ENCODE measurements around the gene CDNF.
"Not testable (repeated sequence)": the region's sequence is repeated elsewhere in the genome, so short reads cannot be mapped to it uniquely, and the experiment has no call there.

CDNF gene

DNA sequence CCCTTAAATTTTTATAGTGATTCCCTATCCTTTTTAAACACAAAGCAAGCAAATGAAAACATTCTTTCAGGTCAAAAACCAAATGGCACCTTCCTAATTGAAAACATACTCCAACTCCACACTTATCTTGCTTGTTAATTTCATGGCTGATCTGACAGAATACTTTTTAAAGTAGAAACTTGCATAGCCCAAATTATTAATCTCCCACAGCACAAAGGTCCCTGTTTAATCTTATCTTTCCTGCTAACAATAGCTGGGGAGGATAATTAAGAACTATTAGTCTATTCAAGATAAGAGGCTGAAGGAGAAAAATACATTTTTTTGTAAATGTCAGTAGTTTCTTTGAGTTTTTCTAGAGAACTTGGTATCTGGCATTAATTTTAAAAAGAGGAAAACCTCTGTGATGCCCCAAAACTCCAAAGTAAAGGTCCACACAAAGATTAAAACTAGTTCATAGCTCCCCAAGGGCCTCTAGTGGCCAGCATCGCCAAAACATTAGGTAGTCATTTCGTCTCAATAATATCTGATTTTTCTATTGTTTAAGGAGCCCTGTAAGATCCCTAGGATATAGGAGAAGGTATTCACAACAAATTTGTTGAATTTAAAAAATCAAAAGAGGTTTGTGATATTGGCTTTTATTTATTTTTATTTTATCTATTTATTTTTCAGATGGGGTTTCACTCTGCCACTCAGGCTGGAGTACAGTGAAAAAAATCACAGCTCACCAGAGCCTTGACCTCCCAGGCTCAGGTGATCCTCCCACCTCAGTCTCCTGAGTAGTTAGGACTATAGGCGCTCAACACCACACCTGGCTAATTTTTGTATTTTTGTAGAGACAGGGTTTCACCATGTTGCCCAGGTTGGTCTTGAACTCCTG lies 14.7 kb downstream of the CDNF start:
- peak; percentile 54 for DNase-seq (ENCODE audit: low read depth)
- TF ChIP-seq, protein P1, sequence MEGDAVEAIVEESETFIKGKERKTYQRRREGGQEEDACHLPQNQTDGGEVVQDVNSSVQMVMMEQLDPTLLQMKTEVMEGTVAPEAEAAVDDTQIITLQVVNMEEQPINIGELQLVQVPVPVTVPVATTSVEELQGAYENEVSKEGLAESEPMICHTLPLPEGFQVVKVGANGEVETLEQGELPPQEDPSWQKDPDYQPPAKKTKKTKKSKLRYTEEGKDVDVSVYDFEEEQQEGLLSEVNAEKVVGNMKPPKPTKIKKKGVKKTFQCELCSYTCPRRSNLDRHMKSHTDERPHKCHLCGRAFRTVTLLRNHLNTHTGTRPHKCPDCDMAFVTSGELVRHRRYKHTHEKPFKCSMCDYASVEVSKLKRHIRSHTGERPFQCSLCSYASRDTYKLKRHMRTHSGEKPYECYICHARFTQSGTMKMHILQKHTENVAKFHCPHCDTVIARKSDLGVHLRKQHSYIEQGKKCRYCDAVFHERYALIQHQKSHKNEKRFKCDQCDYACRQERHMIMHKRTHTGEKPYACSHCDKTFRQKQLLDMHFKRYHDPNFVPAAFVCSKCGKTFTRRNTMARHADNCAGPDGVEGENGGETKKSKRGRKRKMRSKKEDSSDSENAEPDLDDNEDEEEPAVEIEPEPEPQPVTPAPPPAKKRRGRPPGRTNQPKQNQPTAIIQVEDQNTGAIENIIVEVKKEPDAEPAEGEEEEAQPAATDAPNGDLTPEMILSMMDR (IDR thresholded peaks at IDR 0.05; ENCODE audit: insufficient read depth, low read depth, low read length, missing control alignments), result peak; percentile 64
- no peak overlapping the region for H3K4me3 ChIP-seq (ENCODE audit: low read depth, low read length)

DNA sequence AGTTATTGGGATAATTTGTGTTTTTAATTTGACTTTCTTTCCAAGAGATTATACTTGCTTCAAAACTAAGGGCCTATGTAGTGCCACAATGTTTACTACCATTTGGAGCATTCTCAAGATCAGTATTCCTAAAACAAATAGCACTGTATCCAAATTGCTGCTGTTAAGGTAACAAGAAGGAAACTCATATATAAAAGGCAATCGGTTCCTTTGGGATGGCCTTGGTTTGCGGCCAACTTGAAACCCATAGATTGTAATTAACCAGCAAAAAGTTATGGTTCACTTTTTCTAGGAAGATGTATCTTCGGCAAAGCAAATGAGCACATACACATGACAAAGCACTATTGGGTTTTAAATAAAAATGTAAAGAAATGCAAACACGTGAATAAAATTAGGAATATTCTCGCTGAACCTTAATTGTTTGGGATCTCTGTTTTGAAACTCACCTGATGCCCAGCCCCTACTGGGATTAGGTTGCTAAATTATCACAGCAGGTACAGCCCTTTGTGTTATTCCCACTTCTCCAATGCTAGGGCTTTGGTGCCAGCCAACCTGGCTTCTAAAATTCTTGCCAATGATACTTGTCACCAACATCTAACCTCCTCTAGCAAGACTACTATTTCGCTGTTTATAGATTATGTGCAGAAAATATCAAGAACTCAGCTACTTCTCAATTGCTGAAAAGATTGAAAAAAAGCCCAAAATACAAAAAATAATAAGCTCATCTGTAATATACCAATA lies 16.0 kb downstream of the CDNF start:
- H3K4me3 ChIP-seq (ENCODE audit: low read depth, low read length), result no peak overlapping the region
- TF ChIP-seq, protein P1 (IDR thresholded peaks at IDR 0.05; ENCODE audit: insufficient read depth, low read depth, low read length, missing control alignments), result no peak
- no peak for DNase-seq (ENCODE audit: low read depth)

DNA sequence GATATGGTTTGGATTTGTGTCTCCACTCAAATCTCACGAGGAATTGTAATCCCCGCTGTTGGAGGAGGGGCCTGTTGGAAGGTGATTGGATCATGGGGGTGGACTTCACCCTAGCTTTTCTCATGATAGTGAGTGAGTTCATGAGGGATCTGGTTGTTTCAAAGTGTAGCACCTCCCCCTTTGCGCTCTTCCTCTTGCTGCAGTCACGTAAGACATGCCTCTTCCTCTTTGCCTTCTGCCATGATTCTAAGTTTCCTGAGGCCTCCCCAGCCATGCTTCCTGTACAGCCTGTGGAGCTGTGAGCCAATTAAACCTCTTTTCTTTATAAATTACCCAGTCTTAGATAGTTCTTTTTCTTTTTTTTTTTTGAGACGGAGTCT lies 17.1 kb downstream of the CDNF start:
- no peak overlapping the region for H3K4me3 ChIP-seq (ENCODE audit: low read depth, low read length)
- DNase-seq (ENCODE audit: low read depth), result no peak
- TF ChIP-seq, protein P1 (IDR thresholded peaks at IDR 0.05; ENCODE audit: insufficient read depth, low read depth, low read length, missing control alignments), result no peak

DNA sequence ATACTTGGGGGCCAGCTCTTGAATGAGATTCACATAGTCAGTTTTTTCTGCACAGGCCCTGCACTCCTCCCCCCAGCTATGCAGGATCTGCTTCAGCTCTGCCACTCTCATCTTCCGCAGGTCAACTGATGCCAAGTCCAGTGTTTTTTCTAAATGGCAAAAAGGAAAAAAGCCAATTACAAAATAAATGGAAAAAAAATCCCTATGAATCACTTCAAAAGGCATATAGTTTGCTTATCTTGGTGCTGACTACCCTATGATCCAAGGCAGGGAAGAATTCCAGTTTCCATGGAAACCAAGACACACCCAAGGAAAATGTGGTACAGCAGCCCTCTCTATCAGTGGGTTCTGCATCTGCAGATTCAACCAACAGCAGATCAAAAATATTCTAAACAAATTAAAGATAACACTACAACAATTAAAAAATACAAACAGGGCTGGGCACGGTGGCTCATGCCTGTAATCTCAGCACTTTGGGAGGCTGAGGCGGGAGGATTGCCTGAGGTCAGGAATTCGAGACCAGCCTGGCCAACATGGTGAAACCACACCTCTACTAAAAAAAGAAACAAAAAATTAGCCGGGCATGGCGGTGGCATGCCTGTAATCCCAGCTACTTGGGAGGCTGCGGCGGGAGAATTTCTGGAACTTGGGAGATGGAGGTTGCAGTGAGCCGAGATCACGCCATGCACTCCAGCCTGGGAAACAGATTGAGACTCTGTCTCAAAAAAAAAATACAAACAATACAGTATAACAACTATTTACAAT lies 17.6 kb downstream of the CDNF start:
- TF ChIP-seq, protein P1 (IDR thresholded peaks at IDR 0.05; ENCODE audit: insufficient read depth, low read depth, low read length, missing control alignments), result no peak
- DNase-seq (ENCODE audit: low read depth), result no peak
- H3K4me3 ChIP-seq (ENCODE audit: low read depth, low read length), result no peak overlapping the region

DNA sequence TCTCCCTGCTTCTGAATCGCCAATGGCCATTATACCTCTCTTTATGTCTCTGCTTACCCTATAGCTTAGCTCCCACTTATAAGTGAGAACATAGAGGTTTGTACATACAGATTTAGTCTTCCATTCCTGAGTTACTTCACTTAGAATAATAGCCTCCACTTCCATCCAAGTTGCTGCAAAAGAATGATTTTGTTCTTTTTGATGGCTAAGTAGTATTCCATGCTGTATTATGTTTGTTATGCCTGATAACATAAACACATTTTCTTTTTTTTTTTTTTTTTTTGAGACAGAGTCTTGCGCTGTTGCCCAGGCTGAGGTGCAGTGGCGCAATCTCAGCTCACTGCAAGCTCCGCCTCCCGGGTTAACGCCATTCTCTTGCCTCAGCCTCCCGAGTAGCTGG lies 21.1 kb downstream of the CDNF start:
- not testable (repeated sequence) for DNase-seq (ENCODE audit: low read depth); H3K4me3 ChIP-seq (ENCODE audit: low read depth, low read length)

DNA sequence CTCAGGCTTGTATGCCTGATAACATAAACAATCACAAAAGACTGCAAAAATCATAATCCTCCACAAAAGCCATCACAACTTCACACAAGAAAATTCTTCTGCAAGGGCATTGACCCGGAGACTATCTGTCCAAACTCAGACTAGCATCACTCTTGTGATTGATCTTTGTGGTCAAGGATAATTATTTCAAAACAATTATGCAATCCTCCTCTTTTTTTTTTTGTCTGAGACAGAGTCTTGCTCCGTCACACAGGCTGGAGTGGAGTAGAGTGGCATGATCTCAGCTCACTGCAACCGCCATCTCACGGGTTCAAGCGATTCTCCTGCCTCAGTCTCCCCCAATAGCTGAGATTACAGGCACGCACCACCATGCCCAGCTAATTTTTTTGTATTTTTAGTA lies 22.2 kb downstream of the CDNF start:
- TF ChIP-seq, protein P1 (IDR thresholded peaks at IDR 0.05; ENCODE audit: insufficient read depth, low read depth, low read length, missing control alignments), result no peak
- no peak for DNase-seq (ENCODE audit: low read depth)
- no peak overlapping the region for H3K4me3 ChIP-seq (ENCODE audit: low read depth, low read length)

DNA sequence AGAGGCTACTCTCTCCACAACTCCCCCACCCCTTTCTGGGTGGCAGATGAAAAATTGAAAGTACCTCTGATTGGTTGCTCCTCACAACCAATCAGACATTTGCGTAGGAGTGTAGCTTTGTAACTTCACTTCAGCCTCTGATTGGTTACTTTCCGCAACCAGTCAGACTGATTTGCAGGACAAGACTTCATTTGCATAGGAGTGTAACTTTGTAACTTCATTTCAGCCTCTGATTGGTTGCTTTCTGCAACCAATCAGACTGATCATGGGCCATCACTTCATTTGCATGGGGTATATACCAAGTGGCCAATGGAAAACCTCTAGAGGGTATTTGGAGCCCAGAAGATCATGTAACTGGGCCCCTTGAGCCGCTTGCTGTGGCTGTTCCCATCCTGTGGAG lies 25.6 kb downstream of the CDNF start:
- H3K4me3 ChIP-seq (ENCODE audit: low read depth, low read length), result no peak overlapping the region
- no peak for DNase-seq (ENCODE audit: low read depth)
- TF ChIP-seq, protein P1 (IDR thresholded peaks at IDR 0.05; ENCODE audit: insufficient read depth, low read depth, low read length, missing control alignments), result no peak

Data from GM12865 (cell line).